Tibial nerve (tissue), 3 donors: ENCODE results near the gene TMTC1.

ENCODE experiments used
- POLR2A ChIP-seq, 2 donors: fragments of 450-650 bp; IDR thresholded peaks; one replicate each; pipeline ENCODE4 v1.6.1; 2017; ENCODE audit warnings: antibody characterized with exemption in 2 of 2, mild to moderate bottlenecking in 2 of 2, moderate library complexity in 2 of 2
- TF ChIP-seq, protein P1 (sequence below), 5 experiments: fragments of 200-600 bp in 3 of 5; fragments of 450-650 bp in 2 of 5; sonication (generic) in 3 of 5; IDR thresholded peaks; one replicate each; pipeline ENCODE4 v1.5.1; 2016 to 2019; ENCODE audit warnings: antibody characterized with exemption in 5 of 5, mild to moderate bottlenecking in 3 of 5, moderate library complexity in 2 of 5

DNA sequence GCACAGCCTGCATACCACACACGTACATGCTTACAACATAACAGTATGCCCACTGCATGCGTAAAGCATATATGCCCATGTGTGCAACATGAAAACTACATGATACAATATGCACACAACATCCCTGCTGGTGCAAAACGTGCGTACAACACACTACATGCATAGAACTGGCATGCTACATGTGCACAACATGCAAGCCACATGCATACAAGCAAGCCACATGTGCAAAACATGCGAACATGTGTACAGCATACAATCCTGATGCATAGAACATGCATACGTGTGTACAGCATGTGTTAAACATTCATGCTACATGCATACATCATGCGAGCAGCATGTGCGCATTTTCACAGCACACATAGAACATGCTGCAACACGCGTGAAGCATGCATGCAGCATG, 8.4 kb upstream of the TMTC1 start:
- TF ChIP-seq, protein P1, sequence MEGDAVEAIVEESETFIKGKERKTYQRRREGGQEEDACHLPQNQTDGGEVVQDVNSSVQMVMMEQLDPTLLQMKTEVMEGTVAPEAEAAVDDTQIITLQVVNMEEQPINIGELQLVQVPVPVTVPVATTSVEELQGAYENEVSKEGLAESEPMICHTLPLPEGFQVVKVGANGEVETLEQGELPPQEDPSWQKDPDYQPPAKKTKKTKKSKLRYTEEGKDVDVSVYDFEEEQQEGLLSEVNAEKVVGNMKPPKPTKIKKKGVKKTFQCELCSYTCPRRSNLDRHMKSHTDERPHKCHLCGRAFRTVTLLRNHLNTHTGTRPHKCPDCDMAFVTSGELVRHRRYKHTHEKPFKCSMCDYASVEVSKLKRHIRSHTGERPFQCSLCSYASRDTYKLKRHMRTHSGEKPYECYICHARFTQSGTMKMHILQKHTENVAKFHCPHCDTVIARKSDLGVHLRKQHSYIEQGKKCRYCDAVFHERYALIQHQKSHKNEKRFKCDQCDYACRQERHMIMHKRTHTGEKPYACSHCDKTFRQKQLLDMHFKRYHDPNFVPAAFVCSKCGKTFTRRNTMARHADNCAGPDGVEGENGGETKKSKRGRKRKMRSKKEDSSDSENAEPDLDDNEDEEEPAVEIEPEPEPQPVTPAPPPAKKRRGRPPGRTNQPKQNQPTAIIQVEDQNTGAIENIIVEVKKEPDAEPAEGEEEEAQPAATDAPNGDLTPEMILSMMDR (IDR thresholded peaks at IDR 0.05) = no peak
- no peak for TF ChIP-seq POLR2A (IDR thresholded peaks at IDR 0.05)
